WTC11 (cell line): ENCODE measurements around the gene CELF2.

ENCODE experiments used
- CTCF ChIP-seq: fragments of 200-600 bp; IDR thresholded peaks from 2 replicates; pipeline ENCODE4 v1.8.0; 2022; ENCODE audit warnings: antibody characterized with exemption
- FOXP4 ChIP-seq: sonication (generic); formaldehyde crosslinking; IDR thresholded peaks from 2 replicates; pipeline ENCODE4 v1.8.0; 2022; ENCODE audit warnings: mild to moderate bottlenecking, missing genetic modification reagents
- ZNF281 ChIP-seq: sonication (generic); formaldehyde crosslinking; IDR thresholded peaks from 2 replicates; pipeline ENCODE4 v1.8.0; 2023; ENCODE audit warnings: mild to moderate bottlenecking, missing genetic modification reagents

GRCh38 chr10:11236234-11236633, 218.6 kb downstream of the CELF2 start:
- TF ChIP-seq FOXP4, result no peak
- no peak for TF ChIP-seq CTCF
- no peak for TF ChIP-seq ZNF281 (CRISPR knock-in tag)
